ENCODE data around the gene CUX1.
"Not testable (repeated sequence)": the region's sequence is repeated elsewhere in the genome, so short reads cannot be mapped to it uniquely, and the experiment has no call there.

The CUX1 gene, protein sequence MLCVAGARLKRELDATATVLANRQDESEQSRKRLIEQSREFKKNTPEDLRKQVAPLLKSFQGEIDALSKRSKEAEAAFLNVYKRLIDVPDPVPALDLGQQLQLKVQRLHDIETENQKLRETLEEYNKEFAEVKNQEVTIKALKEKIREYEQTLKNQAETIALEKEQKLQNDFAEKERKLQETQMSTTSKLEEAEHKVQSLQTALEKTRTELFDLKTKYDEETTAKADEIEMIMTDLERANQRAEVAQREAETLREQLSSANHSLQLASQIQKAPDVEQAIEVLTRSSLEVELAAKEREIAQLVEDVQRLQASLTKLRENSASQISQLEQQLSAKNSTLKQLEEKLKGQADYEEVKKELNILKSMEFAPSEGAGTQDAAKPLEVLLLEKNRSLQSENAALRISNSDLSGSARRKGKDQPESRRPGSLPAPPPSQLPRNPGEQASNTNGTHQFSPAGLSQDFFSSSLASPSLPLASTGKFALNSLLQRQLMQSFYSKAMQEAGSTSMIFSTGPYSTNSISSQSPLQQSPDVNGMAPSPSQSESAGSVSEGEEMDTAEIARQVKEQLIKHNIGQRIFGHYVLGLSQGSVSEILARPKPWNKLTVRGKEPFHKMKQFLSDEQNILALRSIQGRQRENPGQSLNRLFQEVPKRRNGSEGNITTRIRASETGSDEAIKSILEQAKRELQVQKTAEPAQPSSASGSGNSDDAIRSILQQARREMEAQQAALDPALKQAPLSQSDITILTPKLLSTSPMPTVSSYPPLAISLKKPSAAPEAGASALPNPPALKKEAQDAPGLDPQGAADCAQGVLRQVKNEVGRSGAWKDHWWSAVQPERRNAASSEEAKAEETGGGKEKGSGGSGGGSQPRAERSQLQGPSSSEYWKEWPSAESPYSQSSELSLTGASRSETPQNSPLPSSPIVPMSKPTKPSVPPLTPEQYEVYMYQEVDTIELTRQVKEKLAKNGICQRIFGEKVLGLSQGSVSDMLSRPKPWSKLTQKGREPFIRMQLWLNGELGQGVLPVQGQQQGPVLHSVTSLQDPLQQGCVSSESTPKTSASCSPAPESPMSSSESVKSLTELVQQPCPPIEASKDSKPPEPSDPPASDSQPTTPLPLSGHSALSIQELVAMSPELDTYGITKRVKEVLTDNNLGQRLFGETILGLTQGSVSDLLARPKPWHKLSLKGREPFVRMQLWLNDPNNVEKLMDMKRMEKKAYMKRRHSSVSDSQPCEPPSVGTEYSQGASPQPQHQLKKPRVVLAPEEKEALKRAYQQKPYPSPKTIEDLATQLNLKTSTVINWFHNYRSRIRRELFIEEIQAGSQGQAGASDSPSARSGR (N-terminal part only)

DNA sequence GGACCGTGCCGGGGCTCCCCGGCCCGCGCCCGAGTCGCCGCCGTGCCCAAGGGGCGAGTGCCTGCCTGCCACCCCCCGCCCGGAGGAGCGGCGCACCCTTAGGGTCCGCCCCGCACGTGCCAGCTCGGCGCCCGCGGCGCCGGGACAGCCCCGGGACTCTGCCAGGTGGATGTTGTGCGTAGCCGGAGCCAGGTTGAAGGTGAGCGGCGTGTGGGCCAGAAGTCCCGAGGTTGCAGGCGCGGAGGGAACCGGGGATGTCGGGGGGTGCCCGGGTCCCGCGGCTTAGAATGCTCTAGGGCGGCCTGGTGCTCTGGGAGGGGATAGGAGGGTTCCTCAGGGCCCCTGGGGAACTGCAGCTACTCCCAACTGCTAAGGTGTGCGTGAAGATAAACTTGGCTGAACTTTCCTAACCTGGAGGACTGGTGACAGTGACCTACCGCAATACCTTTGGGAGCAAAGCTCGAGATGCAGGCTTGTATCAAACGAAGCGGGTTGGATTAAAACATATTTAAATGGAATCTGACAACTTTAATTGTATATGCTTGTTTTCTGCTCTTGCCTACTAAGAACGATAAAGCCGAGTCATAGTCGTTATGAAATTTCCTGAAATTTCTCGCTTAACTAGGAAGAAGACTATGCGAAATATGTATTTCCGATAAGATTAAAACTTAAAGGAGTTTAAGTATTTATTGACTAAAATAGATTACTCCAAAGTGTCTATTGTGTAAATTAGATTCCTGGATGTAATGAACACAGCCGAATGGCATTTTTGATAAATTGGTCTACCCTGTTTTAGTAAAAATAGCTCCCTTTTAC is at the start of gene CUX1:
TSS of gene CUX1 (plus strand) at position 156 of the 816 bp plus-strand sequence. CDS start at position 170, 14 bp downstream.
- no peak for DNase-seq

DNA sequence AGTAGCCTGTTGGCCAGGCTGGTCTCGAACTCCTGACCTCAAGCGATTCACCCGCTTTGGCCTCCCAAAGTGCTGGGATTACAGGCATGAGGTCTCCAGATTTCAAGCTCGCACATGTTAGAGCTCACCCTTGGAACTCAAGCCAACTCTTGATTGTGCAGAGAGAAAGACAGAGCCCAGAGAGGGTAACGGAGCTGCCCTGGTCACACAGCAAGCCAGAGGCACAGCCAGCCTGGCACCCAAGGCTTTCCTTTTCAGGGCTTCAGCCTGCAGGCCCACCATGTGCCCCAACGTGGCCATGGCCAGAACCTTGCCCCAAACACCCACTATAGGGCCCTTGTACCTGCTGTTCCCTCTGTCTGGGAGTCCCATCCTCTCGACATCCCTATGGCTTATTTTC is 49.1 kb upstream of the CUX1 start:
- no peak for DNase-seq

DNA sequence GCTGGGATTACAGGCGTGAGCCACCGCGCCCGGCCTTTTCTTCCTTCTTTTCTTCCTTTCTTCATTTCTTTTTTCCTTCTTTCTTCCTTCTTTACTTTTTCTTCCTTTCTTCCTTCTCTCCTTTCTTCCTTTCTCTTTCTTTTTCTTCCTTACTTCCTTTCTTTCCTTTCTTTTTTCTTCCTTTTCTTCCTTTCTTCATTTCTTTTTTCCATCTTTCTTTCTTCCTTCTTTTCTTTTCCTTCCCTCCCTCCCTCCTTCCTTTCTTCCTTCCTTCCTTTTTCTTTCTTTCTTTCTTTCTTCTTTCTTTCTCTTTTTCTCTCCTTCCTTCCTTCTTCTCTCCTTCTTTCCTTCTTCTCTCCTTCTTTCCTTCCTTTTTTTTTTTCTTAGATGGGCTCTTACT is 47.0 kb upstream of the CUX1 start:
- DNase-seq: no peak

DNA sequence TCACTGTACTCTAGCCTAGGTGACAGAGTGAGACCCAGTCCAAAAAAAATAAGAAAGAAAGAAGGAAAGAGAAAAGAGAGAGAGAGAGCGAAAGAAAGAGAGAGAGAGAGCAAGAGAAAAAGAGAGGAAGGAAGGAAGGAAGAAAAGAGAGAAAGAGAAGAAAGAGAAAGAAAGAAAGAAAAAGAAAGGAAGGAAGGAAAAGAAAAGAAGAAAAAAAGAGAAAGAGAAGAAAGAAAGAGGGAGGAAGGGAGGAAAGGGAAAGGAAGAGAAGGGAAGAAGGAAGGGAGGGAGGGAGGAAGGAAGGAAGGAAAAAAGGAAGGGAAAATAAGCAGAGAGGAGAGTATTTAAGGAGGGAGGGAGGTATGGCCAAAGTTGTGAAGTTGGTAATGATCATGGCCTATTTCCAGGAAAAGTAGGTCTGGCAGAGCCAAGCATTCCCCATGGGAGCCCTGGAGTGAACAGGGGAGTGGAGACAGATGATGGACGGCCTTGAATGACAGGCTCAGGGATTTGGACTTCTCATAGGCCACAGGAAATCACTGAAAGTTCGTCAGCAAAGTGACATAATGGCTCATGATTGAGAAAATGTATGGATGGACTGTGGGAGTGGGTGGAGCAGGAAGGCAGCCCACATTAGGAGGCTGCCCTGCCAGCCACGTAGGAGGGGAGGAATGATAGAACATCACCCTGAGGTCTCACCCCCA is 44.8 kb upstream of the CUX1 start:
- DNase-seq: no peak

DNA sequence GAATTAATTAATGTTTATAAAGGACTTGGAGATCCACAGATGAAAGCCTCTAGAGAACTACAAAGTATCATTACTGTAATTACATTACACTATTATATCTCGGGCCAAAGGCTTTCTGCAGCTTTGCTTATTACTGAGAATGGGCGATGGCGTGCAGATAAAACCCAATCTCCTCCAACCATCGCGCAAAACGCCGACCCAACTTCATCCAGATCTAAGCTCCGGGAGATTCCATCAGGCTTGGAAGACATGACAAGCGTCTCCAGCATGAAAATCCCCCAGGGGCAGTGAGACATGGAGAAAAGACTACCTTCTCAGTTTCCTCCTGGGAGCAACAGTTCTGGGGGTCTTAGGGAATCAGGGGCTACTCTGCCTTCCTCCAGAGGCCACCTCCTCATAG is 42.2 kb upstream of the CUX1 start:
- DNase-seq: no peak

DNA sequence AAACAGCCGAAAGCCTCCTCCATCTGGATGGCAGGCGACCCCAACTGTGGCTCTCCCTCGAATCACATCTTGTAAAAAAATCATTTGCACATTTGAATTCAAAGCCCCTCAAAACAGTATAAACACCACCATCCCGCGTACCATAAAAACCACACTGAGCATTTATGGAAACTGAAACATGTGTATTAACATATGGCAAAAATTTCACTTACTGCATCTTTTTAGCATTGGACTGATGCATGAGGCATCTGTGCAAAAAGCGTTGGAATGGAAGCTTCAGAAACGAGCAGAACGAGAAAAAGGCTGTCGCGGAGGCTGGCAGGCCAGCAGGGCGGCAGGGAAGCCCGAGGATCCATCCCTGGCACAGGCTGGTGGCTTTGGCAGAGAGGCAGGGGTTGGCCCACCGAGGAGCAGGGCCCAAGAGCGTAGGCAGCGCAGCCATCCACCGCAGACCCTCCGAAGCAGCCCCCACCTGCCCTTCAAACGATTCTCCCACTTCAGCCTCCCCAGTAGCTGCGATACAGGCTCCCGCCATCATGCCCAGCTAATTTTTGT is 39.3 kb upstream of the CUX1 start:
- no peak for DNase-seq

DNA sequence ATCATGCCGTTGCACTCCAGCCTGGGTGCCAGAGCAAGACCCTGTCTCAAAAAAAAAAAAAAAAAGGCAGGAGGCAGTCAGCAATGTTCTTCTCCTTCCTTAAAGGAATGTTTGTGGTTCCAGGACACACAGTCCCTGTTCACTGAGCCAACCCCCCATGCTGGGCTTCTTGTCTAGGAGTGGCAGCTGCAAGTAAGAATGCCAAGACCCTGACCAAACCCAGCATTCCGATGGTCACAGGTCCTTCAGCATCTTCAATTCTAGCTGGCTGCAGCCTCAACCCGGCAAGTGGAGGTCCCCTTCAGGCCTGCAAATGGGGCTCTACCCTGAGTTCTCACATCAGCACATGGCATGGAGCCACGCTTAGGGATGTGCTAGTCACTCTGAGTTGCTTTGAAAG is 38.2 kb upstream of the CUX1 start:
- no peak for DNase-seq

DNA sequence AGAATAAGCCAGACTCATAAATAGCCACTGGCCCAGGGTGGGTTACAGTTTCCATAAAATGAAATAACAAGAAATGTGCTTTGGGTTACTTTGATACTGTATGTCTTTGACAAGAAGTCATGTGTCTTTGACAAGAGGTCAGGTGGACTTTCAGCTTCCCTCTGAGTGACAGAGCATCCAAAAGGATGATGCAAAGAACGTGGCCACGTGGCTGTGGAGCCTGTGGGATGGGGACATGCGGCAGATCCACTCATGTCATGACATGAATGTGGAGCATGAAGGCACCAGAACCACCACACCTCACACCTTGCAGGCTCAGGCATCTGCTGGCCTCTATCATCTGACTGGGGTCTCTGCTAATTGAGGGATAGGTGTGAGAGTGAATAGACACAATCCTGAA is 37.1 kb upstream of the CUX1 start:
- DNase-seq: no peak

DNA sequence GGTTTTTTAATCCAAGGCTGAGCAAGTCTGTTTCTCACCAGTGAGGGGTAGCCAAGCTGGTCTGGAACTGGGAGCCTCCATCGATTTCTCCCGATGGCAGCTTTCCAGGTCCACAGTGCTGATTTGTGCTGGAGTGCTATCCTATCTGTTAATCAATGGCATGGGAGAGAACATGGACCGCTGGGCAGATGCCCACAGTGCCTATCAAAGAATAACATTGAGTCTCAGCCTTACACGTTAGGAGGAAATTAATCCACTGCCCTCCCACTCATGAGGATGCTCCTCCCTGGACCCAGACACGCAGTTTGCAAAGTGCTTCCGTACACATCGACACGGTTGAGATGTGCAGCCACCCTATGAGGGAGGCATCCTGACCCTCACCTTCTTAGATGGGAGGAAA is 36.0 kb upstream of the CUX1 start:
- DNase-seq: no peak

DNA sequence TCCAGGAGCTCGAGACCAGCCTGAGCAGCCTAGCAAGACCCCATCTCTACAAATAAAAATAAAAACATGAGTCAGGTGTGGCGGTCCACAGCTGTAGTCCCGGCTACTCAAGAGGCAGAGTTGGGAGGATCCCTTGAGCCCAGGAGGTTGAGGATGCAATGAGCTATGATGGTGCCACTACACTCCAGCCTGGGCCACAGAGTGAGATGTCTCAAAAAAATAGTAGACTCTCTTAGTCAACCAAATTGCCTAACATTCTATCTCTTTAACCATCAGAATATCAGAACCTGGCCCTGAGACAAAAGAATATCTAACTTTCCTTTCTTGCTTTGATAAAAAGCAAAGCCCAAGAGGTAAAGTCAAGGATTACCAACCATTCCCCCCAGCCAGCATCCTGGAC is 35.0 kb upstream of the CUX1 start:
- no peak for DNase-seq

DNA sequence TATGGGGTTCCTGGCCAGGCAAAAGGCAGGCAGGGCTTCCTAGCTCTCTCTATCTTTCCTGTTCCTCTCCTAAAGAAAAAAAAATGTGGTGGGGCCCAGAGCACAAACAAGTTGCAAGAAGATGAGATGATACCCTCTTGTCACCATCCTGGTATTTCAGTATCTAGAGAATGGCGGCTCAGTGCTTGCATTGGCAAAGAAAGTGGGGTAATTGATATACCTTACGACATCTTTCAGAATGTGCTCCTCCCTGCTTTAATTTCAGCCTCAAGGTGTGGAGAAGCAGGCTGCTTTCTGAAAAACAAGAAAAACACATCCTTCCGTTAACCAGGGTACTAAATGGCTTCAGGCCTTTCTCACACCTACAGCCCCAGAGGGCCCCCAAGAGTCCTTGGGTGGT is 34.5 kb upstream of the CUX1 start:
- no peak for DNase-seq

DNA sequence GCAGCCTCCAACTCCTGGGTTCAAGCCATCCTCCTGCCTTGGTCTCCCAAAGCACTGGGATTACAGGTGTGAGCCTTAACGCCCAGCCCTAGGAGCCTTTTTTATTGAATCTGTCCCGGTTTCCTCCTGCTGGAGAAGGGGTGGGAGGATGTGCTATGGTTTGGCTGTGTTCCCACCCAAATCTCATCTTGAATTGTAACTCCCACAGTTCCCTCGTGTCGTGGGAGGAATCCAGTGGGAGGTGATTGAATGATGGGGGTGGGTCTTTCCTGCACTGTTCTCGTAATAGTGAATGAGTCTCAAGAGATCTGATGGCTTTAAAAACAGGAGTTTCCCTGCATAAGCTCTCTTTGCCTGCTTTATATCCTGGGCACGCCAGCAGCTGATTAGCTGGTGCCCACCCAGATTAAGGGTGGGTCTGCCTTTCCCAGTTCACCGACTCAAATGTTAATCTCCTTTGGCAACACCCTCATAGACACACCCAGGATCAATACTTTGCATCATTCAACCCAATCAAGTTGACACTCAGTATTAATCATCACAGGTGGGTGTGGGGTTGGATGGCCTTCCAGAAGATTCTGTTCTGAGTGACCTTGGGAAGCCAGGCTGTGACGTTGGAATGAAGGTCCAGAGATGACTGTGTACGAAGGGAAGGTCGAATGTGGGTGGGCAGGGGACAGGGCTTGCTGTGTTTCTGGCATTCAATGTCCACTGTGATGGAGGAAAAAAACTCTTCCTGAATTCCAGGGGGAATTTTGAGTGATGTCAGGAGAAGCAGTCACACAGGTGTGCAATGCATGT is 33.8 kb upstream of the CUX1 start:
- no peak for DNase-seq

DNA sequence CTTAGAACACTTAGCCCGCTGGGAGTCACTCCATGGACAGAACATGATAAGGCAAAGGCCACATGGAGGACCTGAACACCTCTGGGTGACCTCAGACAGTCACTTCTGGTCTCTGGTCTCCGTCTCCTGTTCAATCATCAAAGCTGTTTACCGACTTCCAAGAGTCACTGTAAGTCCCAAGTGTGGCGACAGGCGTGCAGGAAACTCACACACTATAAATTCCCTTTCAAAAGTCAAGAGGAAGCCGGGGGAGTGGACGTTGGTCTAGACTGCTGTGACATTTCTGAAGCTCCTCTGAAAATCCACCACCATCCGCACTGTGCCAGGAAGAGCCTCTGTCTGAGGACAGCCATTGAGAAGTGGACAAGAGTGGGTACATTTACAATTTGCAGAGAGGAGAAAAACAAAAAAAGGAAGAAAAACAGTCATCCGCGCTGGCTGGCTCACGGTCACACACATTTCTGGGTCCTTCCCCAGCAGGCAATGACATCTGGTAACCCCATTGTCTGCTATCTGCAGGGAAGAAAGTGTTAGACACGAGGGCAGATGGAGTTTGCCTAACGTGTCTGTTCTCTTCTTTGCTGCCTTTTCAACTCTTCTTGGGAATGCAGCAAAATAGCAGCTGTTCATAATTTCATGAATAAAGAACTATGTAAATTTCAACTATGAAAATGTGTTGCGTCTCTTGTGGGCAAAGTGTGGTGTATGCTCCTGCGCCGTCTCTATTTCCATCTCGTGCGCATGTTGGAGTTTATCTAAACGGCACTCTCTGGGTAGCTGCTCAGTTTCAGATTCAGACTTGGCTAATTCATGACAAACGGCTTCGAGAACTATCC is 32.9 kb upstream of the CUX1 start:
- DNase-seq: no peak

DNA sequence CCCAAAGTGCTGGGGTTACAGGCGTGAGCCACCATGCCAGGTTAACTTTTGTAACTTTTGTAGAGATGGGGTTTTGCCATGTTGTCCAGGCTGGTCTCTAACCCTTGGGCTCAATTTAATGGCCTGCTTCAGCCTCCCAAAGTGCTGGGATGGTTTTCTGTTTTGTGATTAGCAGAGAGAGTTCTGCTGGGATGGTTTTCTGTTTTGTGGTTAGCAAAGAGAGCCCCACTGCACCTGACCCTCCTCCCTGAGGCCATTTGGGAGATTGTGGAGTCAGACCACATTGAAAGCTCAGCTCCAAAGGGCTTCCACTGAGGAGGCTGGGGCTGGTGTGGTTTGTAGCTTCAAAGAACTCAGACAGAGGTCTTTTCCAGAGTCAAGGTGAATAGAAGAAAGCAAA is 29.6 kb upstream of the CUX1 start:
- DNase-seq: no peak

DNA sequence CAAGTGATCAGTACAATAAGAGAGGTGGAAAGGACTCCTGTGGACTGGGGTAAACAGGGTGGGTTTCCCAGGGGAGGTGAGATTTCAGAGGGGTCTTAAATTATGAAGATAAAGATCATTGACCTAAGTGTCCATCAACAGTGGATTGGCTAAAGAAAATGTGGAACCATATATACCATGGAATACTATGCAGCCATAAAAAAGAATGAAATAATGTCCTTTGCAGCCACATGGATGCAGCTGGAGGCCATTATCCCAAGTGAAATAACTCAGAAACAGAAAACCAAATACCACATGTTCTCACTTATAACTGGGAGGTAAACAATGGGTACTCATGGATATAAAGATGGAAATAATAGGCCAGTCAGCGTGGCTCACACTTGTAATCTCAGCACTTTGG is 28.9 kb upstream of the CUX1 start:
- DNase-seq: no peak

DNA sequence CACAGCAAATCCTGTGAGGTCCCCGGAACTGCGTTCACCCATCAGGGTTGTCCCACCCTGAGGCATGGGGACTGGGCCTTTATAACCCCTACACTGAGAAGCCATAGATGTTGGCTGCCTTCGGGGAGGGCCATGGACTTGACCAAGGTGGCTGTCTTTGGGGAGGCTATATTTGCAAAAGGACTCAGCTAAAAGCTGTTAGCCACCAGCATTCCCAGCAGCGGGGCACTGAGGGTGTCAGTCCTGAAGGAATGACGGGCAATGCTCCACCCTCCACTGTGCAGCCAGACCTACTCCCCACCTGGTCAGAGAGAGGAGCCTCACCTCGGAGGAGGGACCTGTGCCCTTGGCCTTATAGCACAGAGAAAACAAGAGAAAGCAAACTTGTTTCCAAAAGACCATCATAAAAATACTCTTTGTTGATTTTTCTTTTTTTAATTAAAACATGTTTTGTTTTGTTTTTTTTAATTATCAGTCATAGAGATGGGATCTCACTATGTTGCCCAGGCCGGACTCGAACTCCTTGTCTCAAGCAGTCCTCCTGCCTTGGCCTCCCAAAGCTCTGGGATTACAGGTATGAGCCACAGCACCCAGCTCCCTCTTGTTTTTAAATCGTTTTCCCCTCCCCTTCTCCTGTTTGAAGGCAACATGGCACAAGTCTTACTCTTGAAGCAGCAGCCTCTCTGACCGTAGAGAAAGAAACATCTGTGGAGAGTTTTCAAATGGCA is 26.7 kb upstream of the CUX1 start:
- no peak for DNase-seq

DNA sequence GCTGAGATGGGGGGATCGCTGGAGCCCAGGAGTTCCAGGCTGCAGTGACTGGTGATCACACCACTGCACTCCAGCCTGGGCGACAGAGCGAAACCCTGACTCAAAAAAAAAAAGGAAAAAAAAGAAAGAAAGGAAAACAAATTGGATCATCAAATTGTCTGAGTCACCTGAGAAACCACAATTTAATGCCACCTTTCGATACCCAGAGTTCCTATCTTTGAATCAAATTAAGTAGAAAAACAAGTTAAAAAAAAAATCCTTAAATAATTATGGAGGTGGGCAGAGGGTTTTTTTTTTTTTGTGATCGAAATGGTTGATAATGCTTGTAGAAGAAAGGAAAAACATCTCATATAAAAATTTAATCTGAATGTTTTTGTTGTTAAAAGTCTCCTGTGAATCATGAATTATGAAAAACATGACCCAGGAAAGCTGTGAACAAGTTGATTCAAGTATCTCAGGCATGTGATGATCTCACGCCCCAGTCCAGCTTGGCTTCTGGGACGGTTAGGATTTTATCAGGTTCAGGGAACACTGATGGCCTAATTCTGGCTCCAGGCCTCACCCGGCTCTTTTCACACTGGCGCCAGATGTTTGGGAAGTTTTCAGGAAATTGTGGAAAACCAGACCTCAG is 25.3 kb upstream of the CUX1 start:
- DNase-seq: no peak

DNA sequence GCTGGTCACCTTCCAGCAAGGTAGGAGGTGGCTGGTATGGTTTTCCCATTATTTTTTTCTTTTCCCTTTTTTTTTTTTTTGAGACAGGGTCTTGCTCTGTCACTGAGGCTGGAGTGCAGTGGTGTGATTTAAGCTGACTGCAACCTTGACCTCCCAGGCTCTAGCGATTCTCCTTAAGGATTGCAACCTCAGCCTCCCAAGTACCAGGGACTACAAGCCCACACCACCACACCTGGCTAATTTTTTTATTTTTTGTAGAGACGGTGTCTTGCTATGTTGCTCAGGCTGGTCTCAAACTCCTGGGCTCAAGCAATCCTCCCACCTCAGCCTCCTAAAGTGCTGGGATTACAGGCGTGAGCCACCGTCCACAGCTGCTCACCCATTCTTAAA is 24.7 kb upstream of the CUX1 start:
- not testable (repeated sequence) for DNase-seq
